GM21825 (cell line): ENCODE measurements around the gene PHLPP1.

Experiments
- ATAC-seq: cut with Tn5 transposase; IDR thresholded peaks from one replicate; pipeline ENCODE4 v1.9.1; 2021; ENCODE audit warnings: mild to moderate bottlenecking, moderate library complexity; ENCODE audit not compliant: unreplicated experiment

The PHLPP1 gene

GRCh38 chr18:62771494-62772270 lies 56.3 kb downstream of the PHLPP1 start:
- ATAC-seq: peak; percentile 49

GRCh38 chr18:62772860-62773584 lies 57.7 kb downstream of the PHLPP1 start:
- ATAC-seq: no peak

DNA sequence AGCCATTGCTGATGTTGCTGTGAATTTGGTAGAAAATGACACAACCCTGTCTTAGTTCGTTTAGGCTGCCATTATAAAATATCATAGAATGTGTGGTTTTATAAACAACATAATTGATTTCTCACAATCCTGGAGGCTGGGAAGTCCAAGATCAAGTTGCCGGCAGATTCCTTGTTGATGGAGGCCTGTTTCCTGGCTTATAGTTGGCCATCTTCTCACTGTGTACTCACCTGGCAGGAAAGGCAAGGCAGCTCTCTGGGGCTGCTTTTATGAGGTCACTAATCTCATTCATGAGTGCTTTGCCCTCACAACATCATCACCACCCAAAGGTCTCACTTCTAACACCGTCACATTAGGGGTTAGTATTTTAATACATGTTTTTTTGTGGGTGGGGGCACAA lies 58.4 kb downstream of the PHLPP1 start:
- no peak for ATAC-seq

DNA sequence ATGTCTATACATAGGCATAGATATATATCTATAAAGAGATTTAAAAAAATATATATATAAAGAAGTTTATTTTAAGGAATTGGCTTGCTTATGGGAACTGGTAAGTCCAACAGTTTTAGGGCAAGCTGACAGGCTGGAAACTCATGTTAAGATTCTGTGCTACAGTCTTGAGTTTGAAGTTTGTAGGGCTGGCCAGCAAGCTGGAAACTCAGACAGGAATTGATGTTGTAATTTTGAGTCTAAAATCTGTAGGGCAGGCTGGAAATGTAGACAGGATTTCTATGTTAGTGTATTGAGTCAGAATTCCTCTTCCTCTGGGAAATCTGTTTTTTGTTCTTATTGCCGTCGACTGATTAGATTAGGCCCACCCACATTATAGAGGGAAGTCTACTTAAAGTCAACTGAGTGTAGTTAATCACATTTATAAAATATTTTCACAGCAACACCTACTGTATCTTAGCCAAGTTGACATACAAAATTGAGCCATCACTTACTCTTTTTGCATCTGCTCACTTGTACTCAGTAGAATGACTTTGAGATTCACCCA lies 60.8 kb downstream of the PHLPP1 start:
- no peak for ATAC-seq

DNA sequence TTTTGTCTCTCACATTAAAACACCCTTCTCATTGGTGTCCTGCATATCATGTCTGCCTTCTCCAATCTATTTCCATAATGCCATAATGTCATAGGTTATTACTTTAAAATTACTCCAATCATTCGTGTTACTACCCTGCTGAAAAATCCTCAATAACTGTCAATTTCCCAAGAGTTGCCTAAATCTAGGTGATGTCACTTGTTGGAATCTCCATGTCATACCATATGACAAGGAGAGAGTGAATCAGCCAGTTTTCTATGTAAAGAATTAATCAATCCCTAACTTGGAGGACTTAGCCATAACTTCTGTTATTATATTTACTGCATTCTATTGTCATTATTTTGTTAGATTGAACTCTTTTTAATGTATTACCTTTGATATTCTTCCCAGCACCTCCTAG lies 62.5 kb downstream of the PHLPP1 start:
- no peak for ATAC-seq

DNA sequence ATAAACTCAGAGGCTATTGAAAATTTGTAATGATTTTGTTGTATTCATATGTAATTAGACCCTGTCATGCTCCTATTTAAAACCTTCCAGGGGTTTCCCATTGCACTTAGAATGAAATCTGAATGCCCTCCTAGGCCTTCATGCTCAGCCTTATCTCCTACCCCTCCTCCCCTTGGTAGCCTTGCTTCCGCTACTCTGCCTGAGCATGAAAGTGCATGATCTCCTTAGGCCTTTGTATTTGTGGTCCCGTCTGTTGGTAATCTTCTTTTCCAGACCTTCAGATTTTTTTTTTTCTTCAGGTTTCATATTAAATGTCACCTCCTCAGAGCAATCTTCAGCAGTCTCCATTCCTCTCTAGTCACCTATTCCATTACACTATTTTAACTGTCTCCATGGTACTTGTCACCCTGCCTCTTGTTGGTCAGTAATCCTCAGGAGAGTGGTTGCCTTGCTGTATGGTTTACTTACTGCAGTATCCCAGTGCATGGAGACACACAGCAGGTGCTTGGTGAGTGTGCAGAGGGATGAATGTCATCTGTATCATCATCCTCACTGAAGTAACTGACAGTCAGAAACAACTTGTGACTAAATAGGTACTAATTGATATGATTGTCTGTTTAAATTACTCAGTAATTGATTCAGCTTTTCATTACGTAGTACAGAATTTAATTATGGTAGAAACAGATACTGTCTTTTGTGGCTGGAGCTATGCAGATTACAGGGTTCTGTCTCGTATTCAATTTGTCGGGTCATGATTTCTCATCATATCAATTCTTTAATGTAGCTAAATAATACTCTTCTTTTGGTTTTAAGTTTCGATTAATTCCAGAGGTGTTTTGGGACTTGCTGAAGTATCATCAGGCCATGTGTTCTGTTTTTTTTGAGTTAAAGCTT lies 63.9 kb downstream of the PHLPP1 start:
- no peak for ATAC-seq

DNA sequence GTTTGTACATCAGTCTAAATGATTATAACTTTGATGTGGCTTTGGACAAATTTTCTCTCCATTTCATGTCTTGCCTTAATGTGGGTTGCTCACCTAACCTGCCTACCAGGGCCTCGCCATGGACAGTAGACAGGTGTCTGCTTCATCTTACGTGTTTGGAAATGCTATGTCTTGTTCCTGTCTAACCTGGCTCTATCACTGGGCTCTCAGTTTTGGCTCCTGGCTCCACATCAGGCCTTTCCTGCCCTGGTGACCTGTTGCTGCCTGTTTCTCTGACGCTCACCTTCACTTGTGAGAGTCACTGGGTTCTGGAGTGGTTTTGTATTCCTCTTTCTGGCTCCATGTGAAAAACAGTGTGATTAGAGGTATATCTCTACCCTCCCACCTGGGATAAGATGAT lies 65.9 kb downstream of the PHLPP1 start:
- ATAC-seq: no peak

DNA sequence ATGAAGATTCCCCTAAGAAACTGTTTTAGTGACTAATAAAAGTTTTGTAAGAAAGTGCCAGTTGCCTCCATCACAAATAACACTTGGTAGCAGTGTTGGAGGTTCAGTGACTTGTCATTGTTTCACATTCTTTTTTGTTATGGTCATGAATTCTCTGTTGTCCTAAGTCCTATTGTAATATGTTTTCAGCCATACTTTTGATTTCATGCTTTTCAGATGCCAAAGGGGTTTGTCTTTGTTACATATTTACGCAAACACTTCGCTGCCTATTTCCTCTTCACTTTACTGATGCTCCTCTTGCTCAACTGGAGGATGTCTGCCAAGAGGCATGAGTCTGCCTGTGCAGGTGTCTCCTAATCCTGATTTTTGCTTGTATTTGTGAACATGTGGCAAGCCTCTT lies 66.6 kb downstream of the PHLPP1 start:
- ATAC-seq: no peak

- ATAC-seq: no peak
Observed at GRCh38 chr18:62784338-62784965, 69.1 kb downstream of the PHLPP1 start.

GRCh38 chr18:62784966-62785413 lies 69.6 kb downstream of the PHLPP1 start:
- no peak for ATAC-seq

GRCh38 chr18:62786689-62787088 lies 71.3 kb downstream of the PHLPP1 start:
- ATAC-seq: no peak

GRCh38 chr18:62788111-62788510 lies 72.8 kb downstream of the PHLPP1 start:
- no peak for ATAC-seq

DNA sequence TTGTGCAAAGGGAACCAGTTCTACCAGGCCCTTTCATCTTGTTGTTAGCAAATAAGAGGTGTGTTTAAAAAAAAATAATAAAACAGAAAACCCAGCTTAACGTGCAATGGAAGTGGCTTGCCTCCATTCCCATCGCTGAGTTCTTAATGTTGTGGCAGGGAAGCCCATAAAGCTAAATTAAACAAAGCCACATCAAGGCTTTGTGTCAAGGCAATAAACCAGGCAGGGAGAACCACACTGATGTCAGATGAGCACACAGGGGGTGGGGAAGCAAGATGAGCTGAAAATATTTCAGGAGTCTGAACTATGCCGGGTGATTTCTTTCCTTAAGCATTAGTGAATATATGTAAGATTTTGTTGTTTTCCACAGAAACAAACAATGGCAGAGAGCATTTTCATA lies 73.5 kb downstream of the PHLPP1 start:
- ATAC-seq: no peak

GRCh38 chr18:62790871-62791772 lies 75.8 kb downstream of the PHLPP1 start:
- ATAC-seq: no peak

DNA sequence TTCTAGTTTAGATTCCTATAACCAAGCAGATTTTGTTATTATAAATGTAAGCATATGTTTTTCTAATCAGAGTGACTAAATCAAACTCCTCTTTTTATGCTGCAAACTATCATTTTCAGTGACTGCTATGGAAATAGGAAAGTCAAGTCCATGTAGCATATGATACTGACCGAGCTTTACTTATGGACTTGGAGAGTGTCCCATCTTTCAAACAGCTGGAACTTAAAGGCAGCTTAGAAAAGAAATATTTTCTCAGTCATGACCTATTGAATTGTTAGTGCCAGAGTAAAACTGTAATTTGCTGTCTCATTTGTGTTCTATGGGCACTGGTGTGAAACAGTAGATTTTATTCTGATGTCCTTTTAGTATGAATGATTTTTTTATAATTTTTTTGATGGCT lies 76.7 kb downstream of the PHLPP1 start:
- ATAC-seq: no peak

- no peak for ATAC-seq
Observed at GRCh38 chr18:62795813-62796212, 80.5 kb downstream of the PHLPP1 start.

DNA sequence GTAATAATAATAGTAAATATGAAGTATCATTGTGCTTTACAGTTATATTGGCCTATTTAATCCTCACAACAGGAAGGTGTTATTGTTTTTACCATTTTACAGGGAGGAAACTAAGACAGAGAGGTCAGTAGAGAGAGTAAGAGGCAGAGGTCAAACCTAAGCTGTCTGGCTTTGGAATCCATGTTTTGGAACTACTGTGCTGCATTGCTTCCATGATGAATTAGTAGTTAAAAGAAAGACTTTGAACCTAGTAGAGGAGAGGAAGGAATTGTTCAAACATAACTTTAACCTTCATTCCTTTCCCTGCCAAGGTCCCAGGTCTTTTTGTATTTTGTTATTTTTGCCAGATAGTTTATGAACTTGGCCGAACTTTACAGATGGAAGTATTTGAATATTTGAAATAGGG lies 80.9 kb downstream of the PHLPP1 start:
- no peak for ATAC-seq

DNA sequence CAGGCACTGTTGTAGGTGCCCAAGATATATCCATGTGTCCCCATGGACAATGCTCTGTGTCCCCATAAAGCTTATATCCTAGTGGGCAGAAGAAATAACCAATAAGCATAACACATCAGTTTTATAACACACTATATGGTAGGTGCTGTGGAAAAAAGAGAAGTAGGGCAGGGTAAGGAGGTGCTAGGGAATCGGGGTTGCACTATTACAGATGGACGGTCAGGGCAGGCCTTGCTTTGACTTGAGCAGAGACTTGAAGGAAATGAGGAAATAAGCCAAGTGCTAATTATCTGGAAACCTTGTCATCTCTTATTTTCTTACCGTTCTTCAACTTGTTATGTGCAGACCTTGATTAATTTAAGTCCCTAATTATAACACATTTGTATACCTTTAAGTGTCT lies 82.0 kb downstream of the PHLPP1 start:
- ATAC-seq: no peak

GRCh38 chr18:62799977-62800376 lies 84.6 kb downstream of the PHLPP1 start:
- no peak for ATAC-seq

DNA sequence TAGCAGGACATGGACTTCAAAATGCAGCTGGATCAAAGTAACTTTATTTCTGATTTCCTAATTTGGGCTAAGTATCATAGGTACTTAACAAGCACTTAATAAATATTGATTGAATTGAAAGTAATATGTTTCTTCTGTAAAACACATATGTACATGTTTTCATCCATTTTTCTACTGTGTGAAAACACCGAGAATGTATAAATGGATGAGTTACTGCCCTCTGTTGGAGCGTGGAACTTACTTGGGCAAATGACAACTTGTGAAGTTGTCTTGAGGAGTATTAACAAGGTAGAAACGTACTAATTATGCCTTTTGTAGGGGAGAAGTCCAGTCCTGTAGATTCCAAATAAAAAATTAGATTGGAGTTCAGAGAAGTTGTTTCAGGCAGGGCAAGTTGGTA lies 87.2 kb downstream of the PHLPP1 start:
- no peak for ATAC-seq
